Neural crest cell (in vitro differentiated cells): ENCODE results near the gene PCYOX1L. TPM values are rescaled to one million over a fixed set of nuclear protein-coding genes. Genes with fewer than 3 reads are reported as not detected.

Experiments
- DNase-seq: peaks from one replicate; pipeline ENCODE4 v3.0.0; 2021; ENCODE audit warnings: low read depth, mixed read lengths, low spot score
- H3K27ac Mint-ChIP-seq: one replicate; pipeline ENCODE4 v1.8.0; 2021; ENCODE audit warnings: mild to moderate bottlenecking, mixed read lengths; ENCODE audit not compliant: unreplicated experiment
- H3K27me3 Mint-ChIP-seq: 2 replicates; pipeline ENCODE4 v1.8.0; 2021; ENCODE audit warnings: low read depth, mild to moderate bottlenecking, mixed read lengths
- H3K36me3 Mint-ChIP-seq: 2 replicates; pipeline ENCODE4 v1.8.0; 2021; ENCODE audit warnings: low read depth, mild to moderate bottlenecking, mixed read lengths
- H3K4me1 Mint-ChIP-seq: 2 replicates; pipeline ENCODE4 v1.8.0; 2021; ENCODE audit warnings: mixed read lengths
- H3K4me3 Mint-ChIP-seq: one replicate; pipeline ENCODE4 v1.8.0; 2021; ENCODE audit warnings: mild to moderate bottlenecking, mixed read lengths
- H3K9me3 Mint-ChIP-seq: 2 replicates; pipeline ENCODE4 v1.8.0; 2021; ENCODE audit warnings: mixed read lengths
- total RNA-seq: library from RNA; stranded (reverse); gene quantifications from 2 replicates; pipeline ENCODE4 v1.2.1, GENCODE V29; 2021
- TF ChIP-seq, protein P1 (sequence below): fragments of 200-600 bp; sonication (generic); conservative IDR thresholded peaks from 2 replicates; pipeline ENCODE4 v1.5.0; 2021; ENCODE audit warnings: antibody characterized with exemption, mild to moderate bottlenecking

PCYOX1L gene
- total RNA-seq, 1 donor from 2014 or later = 22.9 TPM

GRCh38 chr5:149372932-149373331 is 15.1 kb downstream of the PCYOX1L start:
- DNase-seq = no peak
- Mint-ChIP-seq H3K27ac (no peak overlapping the region), H3K4me3 (no peak overlapping the region), H3K27me3 (no peaks in the 10 kb centered on the region), H3K4me1 (peaks cover under 1% of the 10 kb centered on the region), H3K36me3 (peaks cover 3% of the 10 kb centered on the region), H3K9me3 (no peaks in the 10 kb centered on the region)
- TF ChIP-seq, protein P1, sequence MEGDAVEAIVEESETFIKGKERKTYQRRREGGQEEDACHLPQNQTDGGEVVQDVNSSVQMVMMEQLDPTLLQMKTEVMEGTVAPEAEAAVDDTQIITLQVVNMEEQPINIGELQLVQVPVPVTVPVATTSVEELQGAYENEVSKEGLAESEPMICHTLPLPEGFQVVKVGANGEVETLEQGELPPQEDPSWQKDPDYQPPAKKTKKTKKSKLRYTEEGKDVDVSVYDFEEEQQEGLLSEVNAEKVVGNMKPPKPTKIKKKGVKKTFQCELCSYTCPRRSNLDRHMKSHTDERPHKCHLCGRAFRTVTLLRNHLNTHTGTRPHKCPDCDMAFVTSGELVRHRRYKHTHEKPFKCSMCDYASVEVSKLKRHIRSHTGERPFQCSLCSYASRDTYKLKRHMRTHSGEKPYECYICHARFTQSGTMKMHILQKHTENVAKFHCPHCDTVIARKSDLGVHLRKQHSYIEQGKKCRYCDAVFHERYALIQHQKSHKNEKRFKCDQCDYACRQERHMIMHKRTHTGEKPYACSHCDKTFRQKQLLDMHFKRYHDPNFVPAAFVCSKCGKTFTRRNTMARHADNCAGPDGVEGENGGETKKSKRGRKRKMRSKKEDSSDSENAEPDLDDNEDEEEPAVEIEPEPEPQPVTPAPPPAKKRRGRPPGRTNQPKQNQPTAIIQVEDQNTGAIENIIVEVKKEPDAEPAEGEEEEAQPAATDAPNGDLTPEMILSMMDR = no peak

DNA sequence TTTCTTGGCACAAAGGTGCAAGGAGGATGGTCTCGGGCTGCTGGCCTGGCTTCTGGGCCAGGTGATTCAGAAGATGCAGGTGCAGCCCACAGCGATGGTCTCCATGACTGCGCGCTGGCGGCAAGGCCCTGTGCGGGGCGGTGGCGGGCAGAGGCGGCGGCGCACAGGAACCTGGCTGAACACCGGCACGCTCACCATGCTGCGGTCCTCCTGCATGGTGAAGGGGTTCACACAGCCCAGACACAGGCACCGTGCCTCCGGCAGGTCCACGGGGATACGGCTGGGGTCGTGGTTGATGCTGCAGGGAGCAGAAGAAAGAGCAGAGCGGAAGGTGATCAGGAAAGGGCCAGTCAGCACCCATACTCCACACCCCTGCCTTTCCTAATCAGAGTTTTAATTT is 16.5 kb downstream of the PCYOX1L start:
- H3K4me3 Mint-ChIP-seq = no peak overlapping the region
- no peaks in the 10 kb centered on the region for H3K27me3 Mint-ChIP-seq
- H3K9me3 Mint-ChIP-seq = no peaks in the 10 kb centered on the region
- no peak overlapping the region for H3K27ac Mint-ChIP-seq
- H3K36me3 Mint-ChIP-seq = no peaks in the 10 kb centered on the region
- peaks cover 12% of the 10 kb centered on the region for H3K4me1 Mint-ChIP-seq
- no peak for DNase-seq
- TF ChIP-seq, protein P1 = no peak

DNA sequence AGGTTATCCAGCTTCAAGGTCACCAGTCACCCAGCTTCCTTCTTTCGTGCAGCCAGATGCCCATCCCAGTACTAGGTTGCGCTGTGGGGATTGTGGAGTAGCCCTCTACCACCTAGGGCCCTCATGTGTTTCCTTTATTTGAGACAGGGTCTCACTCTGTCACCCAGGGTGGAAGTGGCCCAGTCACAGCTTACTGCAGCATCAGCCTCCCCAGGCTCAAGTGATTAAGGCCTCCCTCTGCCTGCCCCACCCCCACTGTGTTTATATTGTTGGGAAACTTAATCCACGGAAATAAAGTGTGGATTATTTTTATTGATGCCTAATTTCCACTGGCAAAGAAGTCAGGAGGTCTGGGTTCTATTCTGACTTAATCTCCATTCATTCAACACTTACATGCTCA is 17.0 kb downstream of the PCYOX1L start:
- DNase-seq = no peak
- H3K9me3 Mint-ChIP-seq = no peaks in the 10 kb centered on the region
- TF ChIP-seq, protein P1 = no peak
- H3K36me3 Mint-ChIP-seq = no peaks in the 10 kb centered on the region
- H3K27me3 Mint-ChIP-seq = no peaks in the 10 kb centered on the region
- H3K27ac Mint-ChIP-seq = no peak overlapping the region
- peaks cover 12% of the 10 kb centered on the region for H3K4me1 Mint-ChIP-seq
- no peak overlapping the region for H3K4me3 Mint-ChIP-seq

DNA sequence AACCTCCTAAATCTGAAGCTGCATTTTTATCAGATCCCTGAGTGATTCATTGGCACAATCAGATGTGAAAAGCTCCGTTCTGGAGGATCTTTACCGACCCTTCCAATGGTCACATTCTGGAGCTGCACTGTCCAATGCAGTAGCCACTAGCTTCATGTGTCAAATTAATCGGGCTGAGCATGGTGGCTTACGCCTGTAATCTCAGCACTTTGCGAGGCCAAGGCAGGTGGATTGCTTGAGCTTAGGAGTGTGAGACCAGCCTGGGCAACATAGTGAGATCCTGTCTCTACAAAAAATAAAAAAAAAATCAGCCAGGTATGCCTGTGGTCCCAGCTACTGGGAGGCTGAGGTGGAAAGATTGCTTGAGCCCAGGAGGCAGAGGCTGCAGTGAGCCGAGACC is 17.6 kb downstream of the PCYOX1L start:
- TF ChIP-seq, protein P1 = no peak
- Mint-ChIP-seq H3K27ac (no peak overlapping the region), H3K9me3 (no peaks in the 10 kb centered on the region), H3K4me3 (no peak overlapping the region), H3K27me3 (no peaks in the 10 kb centered on the region), H3K4me1 (peaks cover 14% of the 10 kb centered on the region), H3K36me3 (no peaks in the 10 kb centered on the region)
- DNase-seq = no peak

- no peaks in the 10 kb centered on the region for H3K9me3 Mint-ChIP-seq
- no peak overlapping the region for H3K4me3 Mint-ChIP-seq
- peaks cover 19% of the 10 kb centered on the region for H3K4me1 Mint-ChIP-seq
- H3K27me3 Mint-ChIP-seq = no peaks in the 10 kb centered on the region
- TF ChIP-seq, protein P1 = no peak
- H3K27ac Mint-ChIP-seq = no peak overlapping the region
- DNase-seq = no peak
- no peaks in the 10 kb centered on the region for H3K36me3 Mint-ChIP-seq
Observed at GRCh38 chr5:149376104-149376503, 18.3 kb downstream of the PCYOX1L start.
